CD4-positive, alpha-beta memory T cell (primary cell): ENCODE data around the gene LINS1. TPM values are rescaled to one million over a fixed set of nuclear protein-coding genes. Genes with fewer than 3 reads are reported as not detected.
A peak's percentile ranks its signal among the peaks of the same experiment; 100 is the strongest.
"Not testable (repeated sequence)": the region's sequence is repeated elsewhere in the genome, so short reads cannot be mapped to it uniquely, and the experiment has no call there.

Source experiments
- CTCF ChIA-PET: fragments of 350-600 bp; sonication (Branson Sonifier 250); formaldehyde crosslinking; loops from one replicate; lab custom pipeline; 2021; ENCODE audit warnings: inconsistent platforms; ENCODE audit not compliant: partially characterized antibody; lab: Charles Lee
- POLR2A ChIA-PET: fragments of 350-600 bp; sonication (Branson Sonifier 250); formaldehyde crosslinking; loops from one replicate; lab custom pipeline; 2021; ENCODE audit not compliant: partially characterized antibody; lab: Charles Lee
- DNase-seq, 5 donors: peaks; one replicate each; pipeline versions ENCODE4 v3.0.0 to v3.0.0-alpha.2; 2020 to 2022; ENCODE audit warnings: mixed read lengths in 1 of 5
- H3K27ac ChIP-seq: one replicate; pipeline ENCODE4 v1.7.0; 2013; ENCODE audit warnings: low read depth, low read length
- H3K27me3 ChIP-seq: 2 replicates; pipeline ENCODE4 v1.7.0; 2013; ENCODE audit warnings: mild to moderate bottlenecking, low read length, moderate library complexity; ENCODE audit not compliant: insufficient read depth
- H3K36me3 ChIP-seq: 2 replicates; pipeline ENCODE4 v1.7.0; 2013; ENCODE audit warnings: mild to moderate bottlenecking, low read length, moderate library complexity; ENCODE audit not compliant: insufficient read depth
- H3K4me1 ChIP-seq: 2 replicates; pipeline ENCODE4 v1.7.0; 2013; ENCODE audit warnings: mild to moderate bottlenecking, low read length, moderate library complexity; ENCODE audit not compliant: insufficient read depth
- H3K4me3 ChIP-seq, 2 donors: one replicate each; pipeline ENCODE4 v1.7.0; 2013; ENCODE audit warnings: low read length in 2 of 2, mild to moderate bottlenecking in 1 of 2
- H3K9me3 ChIP-seq, 2 donors: one replicate each; pipeline ENCODE4 v1.7.0; 2013; ENCODE audit warnings: low read length in 2 of 2, control low read depth in 1 of 2; ENCODE audit not compliant: control insufficient read depth in 1 of 2
- H3K27ac Mint-ChIP-seq, 7 donors: one replicate each; pipeline ENCODE4 v1.8.0; 2020 to 2021; ENCODE audit warnings: mixed read lengths in 7 of 7, mild to moderate bottlenecking in 6 of 7, inconsistent platforms in 3 of 7, moderate library complexity in 3 of 7
- H3K27me3 Mint-ChIP-seq, 2 donors: one replicate each; pipeline ENCODE4 v1.8.0; 2020 to 2021; ENCODE audit warnings: mixed read lengths in 2 of 2
- H3K36me3 Mint-ChIP-seq, 2 donors: one replicate each; pipeline ENCODE4 v1.8.0; 2020 to 2021; ENCODE audit warnings: mixed read lengths in 2 of 2, inconsistent platforms in 1 of 2, mild to moderate bottlenecking in 1 of 2
- H3K4me1 Mint-ChIP-seq, 4 donors: one replicate each; pipeline ENCODE4 v1.8.0; 2020 to 2021; ENCODE audit warnings: mixed read lengths in 4 of 4, mild to moderate bottlenecking in 1 of 4
- H3K4me3 Mint-ChIP-seq, 8 donors: one replicate each; pipeline ENCODE4 v1.8.0; 2020 to 2021; ENCODE audit warnings: mixed read lengths in 8 of 8, mild to moderate bottlenecking in 7 of 8, moderate library complexity in 6 of 8, inconsistent platforms in 3 of 8
- H3K9me3 Mint-ChIP-seq, 8 donors: one replicate each; pipeline ENCODE4 v1.8.0; 2020 to 2021; ENCODE audit warnings: mixed read lengths in 8 of 8, mild to moderate bottlenecking in 5 of 8, inconsistent platforms in 3 of 8, moderate library complexity in 1 of 8
- intact Hi-C: fragments of 100-400 bp; cut with micrococcal nuclease; formaldehyde crosslinking; loops from one replicate; pipeline ENCODE4 v1.15.1; 2023
- polyA plus RNA-seq, 2 donors: library from polyadenylated mRNA; unstranded; fragments of 300-500 nt; fragmentation: Illumina TruSeq; gene quantifications; one replicate each; pipeline ENCODE4 v1.2.3, GENCODE V29; 2021
- total RNA-seq, 2 experiments: library from RNA; stranded (reverse); gene quantifications; one replicate each; pipeline ENCODE4 v1.2.3, GENCODE V29; 2021

LINS1 gene
- total and polyA plus RNA-seq, 4 experiments from 2014 or later, result 65.8 to 84.0 (median 78.9) TPM

GRCh38 chr15:100596792-100597191 lies 5.2 kb downstream of the LINS1 start:
- CTCF ChIA-PET, result interaction anchor here (1.2 to 4.1 kb wide), 7 partner anchors 11 to 671 kb away, joined by 3 to 35 read pairs (median 5); no protein-coding TSS in a partner anchor
- POLR2A ChIA-PET, result interaction anchor here (0.6 to 2.4 kb wide), 5 partner anchors 8 to 1051 kb away, joined by 3 to 9 read pairs (median 4); partner anchors contain the start of gene ADAMTS17
- peaks cover 87% of the 10 kb centered on the region for H3K4me1 ChIP-seq
- H3K36me3 ChIP-seq, result no peaks in the 10 kb centered on the region
- no peaks in the 10 kb centered on the region for H3K9me3 Mint-ChIP-seq
- H3K36me3 Mint-ChIP-seq, result peaks cover 7 to 13% of the 10 kb centered on the region in 2 donors
- no peaks in the 10 kb centered on the region for H3K27me3 ChIP-seq
- peak overlapping the region; percentile 75 to 91 (median 86) for H3K4me3 Mint-ChIP-seq
- peak overlapping the region; percentile 48 to 59 for H3K4me3 ChIP-seq
- peak; percentile 88 to 95 (median 92) for DNase-seq
- H3K4me1 Mint-ChIP-seq, result peaks cover 52 to 71% (median 58%) of the 10 kb centered on the region in 4 donors
- intact Hi-C loops, result loop anchor here (2.0 kb wide), 3 partner anchors 16 to 668 kb away; no protein-coding TSS in a partner anchor
- no peaks in the 10 kb centered on the region for H3K9me3 ChIP-seq
- H3K27me3 Mint-ChIP-seq, result no peaks in the 10 kb centered on the region
- H3K27ac ChIP-seq, result peak overlapping the region; percentile 77
- peak overlapping the region in 6 of 7 donors; percentile 90 to 98 (median 96) for H3K27ac Mint-ChIP-seq

DNA sequence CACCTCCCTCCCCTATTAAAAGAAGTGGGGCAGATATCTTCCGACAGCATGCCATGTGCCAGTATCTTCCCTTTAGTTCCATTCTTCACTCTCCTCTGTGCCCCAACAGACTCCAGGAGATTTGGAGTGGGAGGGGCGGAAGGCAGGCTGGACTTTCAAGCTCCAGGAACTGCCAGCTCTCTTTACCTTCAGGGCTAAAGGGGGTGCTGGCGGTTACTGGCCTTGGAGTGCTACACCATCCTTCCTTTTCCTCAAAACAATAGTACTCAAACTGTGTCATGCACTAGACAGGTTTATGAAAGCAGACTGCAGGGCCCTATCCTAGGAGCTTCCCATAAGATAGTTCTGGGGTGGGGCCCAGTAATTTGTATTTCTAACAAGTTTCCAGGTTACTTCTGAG lies 6.0 kb downstream of the LINS1 start:
- peak overlapping the region; percentile 48 to 59 for H3K4me3 ChIP-seq

DNA sequence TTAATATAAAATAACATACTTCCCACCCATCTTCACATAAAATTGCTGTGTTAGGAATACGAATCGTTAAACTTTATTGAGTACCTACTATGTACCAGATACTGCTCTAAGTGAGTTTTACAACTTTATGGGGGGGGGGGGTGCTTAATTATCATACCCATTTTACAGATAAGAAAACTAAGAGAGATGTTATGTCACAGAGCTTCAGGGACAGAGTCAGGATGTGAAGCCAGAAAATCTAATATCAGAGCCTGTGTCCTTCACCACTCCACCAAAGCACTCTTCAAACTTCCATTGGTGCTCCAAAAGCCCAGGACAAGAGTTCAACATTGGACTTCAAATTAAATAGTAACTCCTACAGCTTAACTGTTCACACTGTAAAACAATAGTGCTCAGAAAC lies 8.6 kb downstream of the LINS1 start:
- peaks cover 0 to 17% (median 5%) of the 10 kb centered on the region in 8 donors for H3K9me3 Mint-ChIP-seq
- CTCF ChIA-PET, result interaction anchor here (0.8 to 1.5 kb wide), 2 partner anchors 21 to 244 kb away, joined by 3 to 5 read pairs; no protein-coding TSS in a partner anchor
- H3K36me3 Mint-ChIP-seq, result peaks cover 19 to 30% of the 10 kb centered on the region in 2 donors
- peak overlapping the region; percentile 17 to 90 (median 68) for H3K27ac Mint-ChIP-seq
- intact Hi-C loops, result no loop called here
- H3K27ac ChIP-seq, result no peak overlapping the region
- DNase-seq, result no peak
- H3K4me1 ChIP-seq, result peaks cover 67% of the 10 kb centered on the region
- POLR2A ChIA-PET, result no interaction called here
- peak overlapping the region in 3 of 8 donors; percentile 3 to 44 (median 36) for H3K4me3 Mint-ChIP-seq
- H3K4me3 ChIP-seq, result no peak overlapping the region
- peaks cover 0 to 8% of the 10 kb centered on the region in 2 donors for H3K9me3 ChIP-seq
- peaks cover 53 to 86% (median 66%) of the 10 kb centered on the region in 4 donors for H3K4me1 Mint-ChIP-seq
- H3K36me3 ChIP-seq, result no peaks in the 10 kb centered on the region
- H3K27me3 ChIP-seq, result no peaks in the 10 kb centered on the region
- no peaks in the 10 kb centered on the region for H3K27me3 Mint-ChIP-seq

More for the DNA sequence above, 6.0 kb downstream of the LINS1 start:
- H3K27ac ChIP-seq, result peak overlapping the region; percentile 77
- CTCF ChIA-PET, result interaction anchor here (1.2 to 4.1 kb wide), 7 partner anchors 12 to 670 kb away, joined by 3 to 35 read pairs (median 5); no protein-coding TSS in a partner anchor
- Mint-ChIP-seq H3K4me1 (peaks cover 56 to 79% (median 64%) of the 10 kb centered on the region in 4 donors), H3K9me3 (peaks cover 0 to 2% (median 0%) of the 10 kb centered on the region in 8 donors), H3K27ac (peak overlapping the region in 6 of 7 donors; percentile 90 to 98 (median 96)), H3K27me3 (no peaks in the 10 kb centered on the region), H3K36me3 (peaks cover 10 to 16% of the 10 kb centered on the region in 2 donors), H3K4me3 (peak overlapping the region; percentile 75 to 91 (median 86))
- no peaks in the 10 kb centered on the region for H3K36me3 ChIP-seq
- H3K9me3 ChIP-seq, result no peaks in the 10 kb centered on the region
- POLR2A ChIA-PET, result interaction anchor here (0.8 to 1.8 kb wide), 7 partner anchors 23 to 1051 kb away, joined by 3 to 5 read pairs (median 3); partner anchors contain the start of gene ADAMTS17
- H3K27me3 ChIP-seq, result no peaks in the 10 kb centered on the region
- DNase-seq, result peak in 1 of 5 donors; percentile 7
- H3K4me1 ChIP-seq, result peaks cover 92% of the 10 kb centered on the region
- intact Hi-C loops, result loop anchor here (2.0 kb wide), 3 partner anchors 15 to 667 kb away; no protein-coding TSS in a partner anchor

GRCh38 chr15:100592898-100593297 lies 9.1 kb downstream of the LINS1 start:
- H3K4me3 ChIP-seq, result no peak overlapping the region
- ChIA-PET POLR2A (no interaction called here), CTCF (interaction anchor here (0.8 to 1.5 kb wide), 2 partner anchors 20 to 244 kb away, joined by 3 to 5 read pairs; no protein-coding TSS in a partner anchor)
- H3K36me3 Mint-ChIP-seq, result peaks cover 19 to 36% of the 10 kb centered on the region in 2 donors
- H3K27me3 ChIP-seq, result no peaks in the 10 kb centered on the region
- peaks cover 62% of the 10 kb centered on the region for H3K4me1 ChIP-seq
- peaks cover 0 to 20% (median 9%) of the 10 kb centered on the region in 8 donors for H3K9me3 Mint-ChIP-seq
- H3K9me3 ChIP-seq, result peaks cover 0 to 9% of the 10 kb centered on the region in 2 donors
- H3K4me1 Mint-ChIP-seq, result peaks cover 49 to 81% (median 65%) of the 10 kb centered on the region in 4 donors
- no peak for DNase-seq
- peak overlapping the region in 3 of 8 donors; percentile 59 to 61 (median 61) for H3K4me3 Mint-ChIP-seq
- intact Hi-C loops, result no loop called here
- no peaks in the 10 kb centered on the region for H3K27me3 Mint-ChIP-seq
- H3K36me3 ChIP-seq, result no peaks in the 10 kb centered on the region
- peak overlapping the region; percentile 37 to 90 (median 81) for H3K27ac Mint-ChIP-seq
- no peak overlapping the region for H3K27ac ChIP-seq

DNA sequence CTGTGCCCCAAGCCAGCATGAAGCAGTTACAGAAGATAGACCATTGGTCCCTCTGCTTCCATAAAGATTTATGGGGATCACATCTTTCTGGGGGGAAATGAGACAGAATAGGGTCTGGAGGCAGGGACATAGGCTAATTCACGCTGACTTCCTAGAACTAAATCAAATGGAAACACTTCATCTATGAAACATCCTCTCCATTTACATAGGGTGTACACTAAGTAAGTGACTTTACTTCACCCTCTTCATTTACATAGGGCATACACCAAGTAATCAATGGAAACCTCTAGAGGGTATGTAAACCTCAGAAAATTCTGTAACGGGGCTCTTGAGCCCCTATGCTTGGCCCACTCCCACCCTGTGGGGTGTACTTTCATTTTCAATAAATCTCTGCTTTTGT lies 10.1 kb downstream of the LINS1 start:
- Histone ChIP-seq H3K27me3 (no peaks in the 10 kb centered on the region), H3K27ac (no peak overlapping the region), H3K4me1 (peaks cover 52% of the 10 kb centered on the region), H3K9me3 (peaks cover 0 to 9% of the 10 kb centered on the region in 2 donors), H3K4me3 (no peak overlapping the region), H3K36me3 (no peaks in the 10 kb centered on the region)
- Mint-ChIP-seq H3K4me3 (peak overlapping the region in 3 of 8 donors; percentile 29 to 63 (median 38)), H3K36me3 (peaks cover 22 to 36% of the 10 kb centered on the region in 2 donors), H3K9me3 (peaks cover 0 to 20% (median 10%) of the 10 kb centered on the region in 8 donors), H3K27ac (peak overlapping the region in 5 of 7 donors; percentile 3 to 72 (median 44)), H3K4me1 (peaks cover 42 to 80% (median 63%) of the 10 kb centered on the region in 4 donors), H3K27me3 (no peaks in the 10 kb centered on the region)
- intact Hi-C loops, result no loop called here
- ChIA-PET CTCF (interaction anchor here (1.5 kb wide), 1 partner anchor 19 kb away, joined by 5 read pairs; no protein-coding TSS in a partner anchor), POLR2A (no interaction called here)
- no peak for DNase-seq

- peaks cover 0 to 20% (median 10%) of the 10 kb centered on the region in 8 donors for H3K9me3 Mint-ChIP-seq
- H3K4me3 Mint-ChIP-seq, H3K36me3 ChIP-seq, H3K27me3 Mint-ChIP-seq, H3K9me3 ChIP-seq, H3K4me3 ChIP-seq, DNase-seq, H3K27me3 ChIP-seq, H3K27ac ChIP-seq, POLR2A ChIA-PET, intact Hi-C loops: not testable (repeated sequence)
- peaks cover 48% of the 10 kb centered on the region for H3K4me1 ChIP-seq
- H3K4me1 Mint-ChIP-seq, result peaks cover 42 to 76% (median 61%) of the 10 kb centered on the region in 4 donors
- peaks cover 23 to 38% of the 10 kb centered on the region in 2 donors for H3K36me3 Mint-ChIP-seq
- CTCF ChIA-PET, result interaction anchor here (0.7 kb wide), 1 partner anchor 17 kb away, joined by 3 read pairs; no protein-coding TSS in a partner anchor
- H3K27ac Mint-ChIP-seq, result peak overlapping the region in 1 of 7 donors; percentile 16
These were observed 10.8 kb downstream of the LINS1 start for GRCh38 chr15:100591163-100591562.
